ENCODE measurements around the gene ITFG1.

GRCh38 chr16:47317465-47318240 is 143.2 kb downstream of the ITFG1 start:
- TF ChIP-seq CTCF (IDR thresholded peaks at IDR 0.05) (no peak), POLR2A (IDR thresholded peaks at IDR 0.05) (no peak)
